ENCODE data around the gene PHC2. TPM values are rescaled to one million over a fixed set of nuclear protein-coding genes. Genes with fewer than 3 reads are reported as not detected.

Gene PHC2
- total and polyA plus RNA-seq, 8 donors = 21.8 to 62.1 (median 42.6) TPM

DNA sequence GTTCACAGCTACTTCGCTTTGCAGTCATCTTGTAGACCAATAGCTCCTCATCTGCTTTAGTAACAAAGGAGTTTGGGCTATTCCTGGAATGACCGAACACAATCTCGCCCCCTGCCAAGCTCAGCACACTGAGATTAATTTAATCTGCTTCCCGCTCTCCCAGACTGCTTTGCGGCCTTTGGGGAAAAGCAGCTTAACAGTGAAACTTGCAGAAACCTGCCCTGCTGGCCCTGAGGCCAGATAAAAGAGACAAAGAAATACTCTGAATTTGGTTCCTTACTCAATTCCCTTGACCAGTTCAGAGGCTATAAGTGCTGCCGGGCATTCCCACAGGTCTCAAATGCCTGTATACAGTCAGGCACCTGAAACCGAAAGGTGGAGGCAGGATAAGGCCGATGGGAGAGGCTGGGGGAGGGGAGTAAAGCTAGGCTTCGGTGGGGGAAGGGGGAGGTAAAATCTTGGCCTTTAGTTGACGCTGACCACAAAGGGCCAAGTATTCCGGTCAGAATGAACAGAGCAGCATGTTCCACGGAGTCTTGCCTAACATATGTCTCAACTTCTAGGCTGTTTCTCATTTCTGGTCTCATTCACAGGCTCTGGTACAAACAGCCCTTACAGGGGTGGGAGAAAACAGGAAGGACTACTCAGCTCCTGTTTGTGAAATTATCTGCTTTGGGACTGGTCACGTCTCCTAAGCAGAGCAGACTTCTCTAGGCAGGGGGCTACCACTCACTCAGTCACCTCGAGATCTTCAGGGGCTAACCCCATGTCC is 92.3 kb downstream of the PHC2 start:
- Histone ChIP-seq H3K4me3 (peak overlapping the region in 2 of 4 donors; percentile 8 to 17), H3K27me3 (no peaks in the 10 kb centered on the region), H3K36me3 (peaks cover 0 to 6% (median 0%) of the 10 kb centered on the region in 3 donors), H3K4me1 (peaks cover 62 to 89% (median 81%) of the 10 kb centered on the region in 3 donors), H3K9me3 (no peaks in the 10 kb centered on the region), H3K27ac (peak overlapping the region; percentile 56 to 89 (median 76))
- DNase-seq (peak in 3 of 6 donors; percentile 64 to 73 (median 65)), FAIRE-seq (no peak), ATAC-seq (peak; percentile 50 to 70 (median 58))
- 8% methylated on average over 14 of the region's 14 CpGs for WGBS, 2 donors
- intact Hi-C loops (cut with DNase I) = no loop called here
- TF ChIP-seq, protein P1, sequence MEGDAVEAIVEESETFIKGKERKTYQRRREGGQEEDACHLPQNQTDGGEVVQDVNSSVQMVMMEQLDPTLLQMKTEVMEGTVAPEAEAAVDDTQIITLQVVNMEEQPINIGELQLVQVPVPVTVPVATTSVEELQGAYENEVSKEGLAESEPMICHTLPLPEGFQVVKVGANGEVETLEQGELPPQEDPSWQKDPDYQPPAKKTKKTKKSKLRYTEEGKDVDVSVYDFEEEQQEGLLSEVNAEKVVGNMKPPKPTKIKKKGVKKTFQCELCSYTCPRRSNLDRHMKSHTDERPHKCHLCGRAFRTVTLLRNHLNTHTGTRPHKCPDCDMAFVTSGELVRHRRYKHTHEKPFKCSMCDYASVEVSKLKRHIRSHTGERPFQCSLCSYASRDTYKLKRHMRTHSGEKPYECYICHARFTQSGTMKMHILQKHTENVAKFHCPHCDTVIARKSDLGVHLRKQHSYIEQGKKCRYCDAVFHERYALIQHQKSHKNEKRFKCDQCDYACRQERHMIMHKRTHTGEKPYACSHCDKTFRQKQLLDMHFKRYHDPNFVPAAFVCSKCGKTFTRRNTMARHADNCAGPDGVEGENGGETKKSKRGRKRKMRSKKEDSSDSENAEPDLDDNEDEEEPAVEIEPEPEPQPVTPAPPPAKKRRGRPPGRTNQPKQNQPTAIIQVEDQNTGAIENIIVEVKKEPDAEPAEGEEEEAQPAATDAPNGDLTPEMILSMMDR (IDR thresholded peaks at IDR 0.05) = no peak

DNA sequence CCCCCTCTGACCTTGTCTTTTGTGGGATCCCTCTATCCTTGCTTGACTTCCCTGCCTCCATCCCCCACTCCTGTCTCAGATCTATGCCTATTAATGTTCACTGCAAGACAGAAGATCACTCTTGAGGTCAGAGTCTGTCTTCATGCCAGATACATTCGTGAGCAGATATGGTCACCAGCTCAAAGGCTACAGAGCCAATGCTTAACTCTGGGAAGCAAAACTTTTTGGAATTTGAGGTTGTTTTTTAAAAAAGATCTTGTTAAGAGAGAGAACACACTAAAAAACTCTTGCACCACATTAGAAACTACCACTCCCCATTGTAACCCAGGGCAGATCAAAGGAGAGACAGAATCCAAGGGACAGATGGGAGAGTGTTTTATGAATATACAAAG is 92.9 kb downstream of the PHC2 start:
- Histone ChIP-seq H3K36me3 (peaks cover 0 to 9% (median 0%) of the 10 kb centered on the region in 3 donors), H3K27ac (peak overlapping the region; percentile 56 to 89 (median 76)), H3K4me1 (peaks cover 56 to 84% (median 75%) of the 10 kb centered on the region in 3 donors), H3K4me3 (peak overlapping the region in 1 of 4 donors; percentile 17), H3K9me3 (no peaks in the 10 kb centered on the region), H3K27me3 (no peaks in the 10 kb centered on the region)
- intact Hi-C loops (cut with DNase I) = no loop called here
- no peak for DNase-seq
- ATAC-seq = no peak
- no peak for FAIRE-seq
- WGBS, 2 donors = 3 to 8% methylated on average over 1 of the region's 1 CpG
- TF ChIP-seq, protein P1 (IDR thresholded peaks at IDR 0.05) = no peak

DNA sequence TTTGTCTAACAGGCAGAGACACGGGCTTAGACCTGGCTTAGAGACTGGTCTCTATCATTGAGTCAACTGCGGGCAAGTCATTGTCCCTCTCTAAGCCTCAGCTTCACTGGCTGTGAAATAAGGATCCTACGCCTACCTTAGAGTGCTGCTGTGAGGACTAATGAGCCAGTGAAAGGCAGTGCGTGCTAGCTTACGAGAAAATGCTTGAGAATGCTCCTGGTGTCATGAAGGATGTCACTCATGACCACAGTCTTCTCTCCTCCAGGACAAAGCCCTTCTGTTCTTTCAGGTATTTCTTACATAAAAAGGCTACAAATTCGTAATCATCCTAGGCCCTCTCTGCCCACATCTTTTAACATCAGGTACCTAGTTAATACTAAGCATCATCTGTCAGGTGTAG is 93.5 kb downstream of the PHC2 start:
- WGBS, 2 donors = 79 to 86% methylated on average over 6 of the region's 6 CpGs
- H3K4me3 ChIP-seq = no peak overlapping the region
- no peak for FAIRE-seq

DNA sequence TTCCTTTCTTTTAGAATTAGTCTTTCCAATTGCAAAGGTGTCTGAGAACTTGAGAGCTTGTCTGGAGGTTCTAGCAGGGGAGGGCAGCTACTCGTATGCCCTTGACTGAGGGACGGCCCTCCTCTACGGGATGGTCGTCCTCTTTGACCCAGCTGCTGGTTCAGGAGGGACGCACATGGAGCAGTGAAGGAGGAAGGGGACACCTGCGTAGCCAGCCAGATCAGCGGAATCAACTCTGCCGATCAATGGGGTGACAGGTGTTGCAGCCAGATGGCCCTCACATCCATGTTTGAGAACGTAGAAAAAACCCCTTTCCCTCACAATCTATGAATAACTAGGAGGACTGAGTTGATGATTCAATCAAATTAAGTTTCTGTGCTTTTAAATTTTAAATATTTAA is 94.3 kb downstream of the PHC2 start:
- H3K9me3 ChIP-seq = no peaks in the 10 kb centered on the region
- H3K27ac ChIP-seq = no peak overlapping the region
- TF ChIP-seq, protein P1 (IDR thresholded peaks at IDR 0.05) = no peak
- no peak for FAIRE-seq
- peaks cover 44 to 72% (median 61%) of the 10 kb centered on the region in 3 donors for H3K4me1 ChIP-seq
- WGBS, 2 donors = 43 to 45% methylated on average over 9 of the region's 9 CpGs
- intact Hi-C loops (cut with DNase I) = no loop called here
- peaks cover 0 to 17% (median 2%) of the 10 kb centered on the region in 3 donors for H3K36me3 ChIP-seq
- H3K27me3 ChIP-seq = no peaks in the 10 kb centered on the region
- no peak for ATAC-seq
- H3K4me3 ChIP-seq = no peak overlapping the region
- no peak for DNase-seq

More for the DNA sequence above, 93.5 kb downstream of the PHC2 start:
- Histone ChIP-seq H3K27ac (peak overlapping the region in 2 of 4 donors; percentile 86 to 89), H3K9me3 (no peaks in the 10 kb centered on the region), H3K27me3 (no peaks in the 10 kb centered on the region), H3K4me1 (peaks cover 50 to 79% (median 69%) of the 10 kb centered on the region in 3 donors), H3K36me3 (peaks cover 0 to 9% (median 0%) of the 10 kb centered on the region in 3 donors)
- DNase-seq = no peak
- TF ChIP-seq, protein P1 (IDR thresholded peaks at IDR 0.05) = no peak
- intact Hi-C loops (cut with DNase I) = no loop called here
- ATAC-seq = no peak

DNA sequence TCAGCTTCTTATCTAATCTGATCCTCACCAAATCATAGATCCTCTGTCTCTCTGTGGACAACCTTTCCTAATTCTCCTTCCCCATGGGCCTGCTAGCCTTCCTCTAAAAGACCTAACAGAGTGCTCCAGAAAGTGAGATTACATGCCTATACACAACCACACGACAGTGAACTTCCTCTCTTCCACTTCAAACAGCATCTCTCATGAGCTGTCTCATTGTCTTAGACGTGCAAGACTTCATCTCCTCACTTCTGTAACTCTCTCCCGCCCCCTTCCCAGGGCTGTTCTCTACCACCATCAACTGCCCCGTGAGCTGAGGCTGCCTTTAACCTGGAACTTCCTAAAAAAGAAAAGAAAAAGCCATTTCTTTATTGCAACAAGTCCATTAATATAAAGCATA is 95.9 kb downstream of the PHC2 start:
- TF ChIP-seq, protein P1 (IDR thresholded peaks at IDR 0.05) = no peak
- 62 to 68% methylated on average over 4 of the region's 4 CpGs for WGBS, 2 donors
- H3K27me3 ChIP-seq = no peaks in the 10 kb centered on the region
- FAIRE-seq (no peak), ATAC-seq (no peak), DNase-seq (no peak)
- H3K4me1 ChIP-seq = peaks cover 29 to 56% (median 46%) of the 10 kb centered on the region in 3 donors
- H3K4me3 ChIP-seq = no peak overlapping the region
- peak overlapping the region in 3 of 4 donors; percentile 18 to 60 (median 36) for H3K27ac ChIP-seq
- no peaks in the 10 kb centered on the region for H3K9me3 ChIP-seq
- H3K36me3 ChIP-seq = peaks cover 0 to 33% (median 18%) of the 10 kb centered on the region in 3 donors
- intact Hi-C loops (cut with DNase I) = no loop called here
